Loucy (cell line): ENCODE data around the gene ERF.

ENCODE experiments used
- H2AFZ ChIP-seq: fragments of 200-600 bp; sonication (generic); 2 replicates; pipeline ENCODE4 v1.6.0; 2016; ENCODE audit warnings: antibody characterized with exemption, mild to moderate bottlenecking, low read length, moderate library complexity
- H3F3A ChIP-seq: fragments of 200-600 bp; 2 replicates; pipeline ENCODE4 v1.6.0; 2016; ENCODE audit warnings: antibody characterized with exemption, low read depth, mild to moderate bottlenecking
- H3K27me3 ChIP-seq: fragments of 200-600 bp; sonication (generic); 2 replicates; pipeline ENCODE4 v1.6.1; 2014; ENCODE audit warnings: low read length, mild to moderate bottlenecking; ENCODE audit not compliant: insufficient read depth, poor library complexity, severe bottlenecking
- H3K36me3 ChIP-seq: fragments of 200-600 bp; sonication (generic); 2 replicates; pipeline ENCODE4 v1.6.1; 2016; ENCODE audit warnings: low read length; ENCODE audit not compliant: insufficient read depth
- H3K4me1 ChIP-seq: fragments of 200-600 bp; sonication (generic); 2 replicates; pipeline ENCODE4 v1.5.1; 2014; ENCODE audit warnings: low read length, mild to moderate bottlenecking; ENCODE audit not compliant: insufficient read depth, poor library complexity, severe bottlenecking
- H3K4me2 ChIP-seq: fragments of 200-600 bp; sonication (generic); 2 replicates; pipeline ENCODE4 v1.6.0; 2014; ENCODE audit warnings: antibody characterized with exemption, low read length, low read depth, mild to moderate bottlenecking; ENCODE audit not compliant: poor library complexity, severe bottlenecking
- H3K4me3 ChIP-seq: fragments of 200-600 bp; sonication (generic); 2 replicates; pipeline ENCODE4 v1.5.1; 2014; ENCODE audit warnings: low read length, mild to moderate bottlenecking, mixed read lengths; ENCODE audit not compliant: poor library complexity, severe bottlenecking
- H3K79me2 ChIP-seq: fragments of 200-600 bp; sonication (generic); 2 replicates; pipeline ENCODE4 v1.6.1; 2014; ENCODE audit warnings: low read length; ENCODE audit not compliant: insufficient read depth
- H3K9ac ChIP-seq: fragments of 200-600 bp; sonication (generic); 2 replicates; pipeline ENCODE4 v1.6.0; 2014; ENCODE audit warnings: mild to moderate bottlenecking, low read depth, low read length, moderate library complexity; ENCODE audit not compliant: poor library complexity, severe bottlenecking
- H3K9me2 ChIP-seq: fragments of 200-600 bp; sonication (generic); replicated peaks from 2 replicates; pipeline ENCODE4 v1.6.1; 2016; ENCODE audit warnings: low read depth, low read length, mixed read lengths
- H3K9me3 ChIP-seq: fragments of 200-600 bp; sonication (generic); 2 replicates; pipeline ENCODE4 v1.6.1; 2014; ENCODE audit warnings: mild to moderate bottlenecking, antibody characterized with exemption, low read length, low read depth; ENCODE audit not compliant: insufficient read depth
- H4K20me1 ChIP-seq: fragments of 200-600 bp; sonication (generic); 2 replicates; pipeline ENCODE4 v1.6.0; 2014; ENCODE audit warnings: antibody characterized with exemption, low read length, mild to moderate bottlenecking; ENCODE audit not compliant: insufficient read depth, poor library complexity, severe bottlenecking
- CTCF ChIP-seq: fragments of 200-600 bp; sonication (generic); conservative IDR thresholded peaks from 2 replicates; pipeline ENCODE4 v1.5.1; 2014; ENCODE audit warnings: mild to moderate bottlenecking, antibody characterized with exemption, low read length
- EZH2phosphoT487 ChIP-seq: fragments of 200-600 bp; IDR thresholded peaks from 2 replicates; pipeline ENCODE4 v1.6.1; 2018; ENCODE audit warnings: antibody characterized with exemption, mild to moderate bottlenecking, moderate library complexity, borderline replicate concordance

ERF gene

GRCh38 chr19:42254850-42255765, at the start of gene ERF:
Gene ERF (minus strand): TSS chr19:42255128. CDS start chr19:42254999, 129 bp downstream.
- peaks cover 17% of the 10 kb centered on the region for H3K4me1 ChIP-seq
- H3K36me3 ChIP-seq = no peaks in the 10 kb centered on the region
- H3K27me3 ChIP-seq = no peaks in the 10 kb centered on the region
- no peaks in the 10 kb centered on the region for H3K9me3 ChIP-seq
- peak within 1 kb of the TSS; percentile 94 for H3K4me2 ChIP-seq
- H3K4me3 ChIP-seq = peak within 1 kb of the TSS; percentile 82
- no peaks in the 10 kb centered on the region for H4K20me1 ChIP-seq
- H2AFZ ChIP-seq = peak within 1 kb of the TSS; percentile 96
- H3K79me2 ChIP-seq = peaks cover 33% of the 10 kb centered on the region
- peak within 1 kb of the TSS; percentile 84 for H3K9ac ChIP-seq
- no peaks in the 10 kb centered on the region for H3F3A ChIP-seq
- H3K9me2 ChIP-seq = no peaks in the 10 kb centered on the region
- no peak for TF ChIP-seq EZH2phosphoT487
- TF ChIP-seq CTCF = no peak

GRCh38 chr19:42303876-42304275, 48.9 kb upstream of the ERF start:
- H3K79me2 ChIP-seq = peaks cover 23% of the 10 kb centered on the region
- peak overlapping the region; percentile 87; the same call in 1 of the 2 replicates for H2AFZ ChIP-seq
- no peaks in the 10 kb centered on the region for H4K20me1 ChIP-seq
- H3K4me2 ChIP-seq = no peak overlapping the region
- no peaks in the 10 kb centered on the region for H3F3A ChIP-seq
- no peaks in the 10 kb centered on the region for H3K9me2 ChIP-seq
- H3K9ac ChIP-seq = no peak overlapping the region
- H3K36me3 ChIP-seq = no peaks in the 10 kb centered on the region; the same call in 1 of the 2 replicates
- TF ChIP-seq EZH2phosphoT487 (no peak), CTCF (no peak)
- no peaks in the 10 kb centered on the region for H3K27me3 ChIP-seq
- H3K9me3 ChIP-seq = no peaks in the 10 kb centered on the region
- H3K4me3 ChIP-seq = no peak overlapping the region
- H3K4me1 ChIP-seq = peaks cover 21% of the 10 kb centered on the region

- TF ChIP-seq CTCF (no peak), EZH2phosphoT487 (no peak)
- peak overlapping the region; percentile 79 for H3K4me3 ChIP-seq
- no peaks in the 10 kb centered on the region for H3K9me2 ChIP-seq
- peak overlapping the region; percentile 87 for H3K9ac ChIP-seq
- H3K27me3 ChIP-seq = no peaks in the 10 kb centered on the region
- no peaks in the 10 kb centered on the region for H3F3A ChIP-seq
- peaks cover 23% of the 10 kb centered on the region for H3K79me2 ChIP-seq
- H3K36me3 ChIP-seq = no peaks in the 10 kb centered on the region; the same call in 1 of the 2 replicates
- no peaks in the 10 kb centered on the region for H3K9me3 ChIP-seq
- peaks cover 21% of the 10 kb centered on the region for H3K4me1 ChIP-seq
- H3K4me2 ChIP-seq = peak overlapping the region; percentile 95
- H2AFZ ChIP-seq = peak overlapping the region; percentile 87
- H4K20me1 ChIP-seq = no peaks in the 10 kb centered on the region
Observed at GRCh38 chr19:42303101-42303464, 48.2 kb upstream of the ERF start.
